Measurements from ENCODE around the gene COL28A1. TPM values are rescaled to one million over a fixed set of nuclear protein-coding genes. Genes with fewer than 3 reads are reported as not detected.
"Not testable (repeated sequence)": the region's sequence is repeated elsewhere in the genome, so short reads cannot be mapped to it uniquely, and the experiment has no call there.

Gene COL28A1
- total RNA-seq, 1 experiment from 2014 or later: not detected

DNA sequence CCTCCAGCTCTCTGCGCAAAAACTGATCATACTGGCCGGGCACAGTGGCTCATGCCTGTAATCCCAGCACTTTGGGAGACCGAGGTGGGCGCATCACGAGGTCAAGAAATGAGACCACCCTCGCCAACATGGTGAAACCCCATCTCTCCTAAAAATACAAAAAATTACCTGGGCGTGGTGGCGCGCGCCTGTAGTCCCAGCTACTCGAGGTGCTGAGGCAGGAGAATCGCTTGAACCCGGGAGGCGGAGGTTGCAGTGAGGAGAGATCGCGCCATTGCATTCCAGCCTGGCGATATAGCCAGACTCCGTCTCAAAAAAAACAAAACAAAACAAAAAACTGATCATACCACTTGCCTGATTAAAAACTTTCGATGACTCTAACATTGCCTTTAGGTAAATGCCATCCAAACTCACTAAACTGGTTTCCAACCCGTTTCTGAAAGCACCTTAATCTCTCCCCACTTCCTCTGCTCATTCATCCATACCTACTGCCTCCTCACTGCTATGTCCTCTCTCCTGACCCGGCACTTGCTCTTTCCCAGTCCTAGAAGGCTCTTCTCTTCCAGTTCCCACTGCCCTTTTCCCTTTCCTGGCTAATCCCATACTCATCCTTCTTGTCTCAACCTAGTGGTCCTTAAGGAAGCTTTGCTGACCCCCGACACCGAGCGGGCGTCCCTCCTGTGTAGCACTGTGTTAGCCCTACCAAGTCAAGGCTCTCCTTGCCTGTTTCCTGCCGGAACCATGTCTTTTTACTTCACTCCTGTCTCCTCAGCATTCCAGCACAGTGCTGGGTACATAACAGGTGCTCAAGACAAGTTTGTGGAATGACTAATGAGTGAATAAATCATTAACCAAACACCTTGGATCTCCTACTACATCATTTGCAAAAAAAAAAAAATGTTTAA lies 30.3 kb upstream of the COL28A1 start:
- Histone ChIP-seq H3K79me2 (ENCODE audit: low read length) (peaks cover 39% of the 10 kb centered on the region), H3K36me3 (ENCODE audit: insufficient read depth, low read length) (peaks cover 16% of the 10 kb centered on the region; the same call in 1 of the 2 replicates), H2AFZ (ENCODE audit: low read length) (peak overlapping the region; percentile 85), H3K4me3 (ENCODE audit: low read length) (peak overlapping the region; percentile 88), H4K20me1 (ENCODE audit: insufficient read depth, low read depth, low read length) (no peaks in the 10 kb centered on the region), H3K27ac (ENCODE audit: low read length) (no peak overlapping the region), H3K9me3 (ENCODE audit: low read length) (no peaks in the 10 kb centered on the region), H3K4me2 (ENCODE audit: low read depth, low read length, poor library complexity, severe bottlenecking) (peak overlapping the region; percentile 84), H3K9ac (ENCODE audit: low read length) (peak overlapping the region; percentile 91), H3K27me3 (ENCODE audit: low read length) (no peaks in the 10 kb centered on the region), H3K9me2 (replicated peaks; ENCODE audit: insufficient read depth, low read length) (no peaks in the 10 kb centered on the region), H3K4me1 (ENCODE audit: low read length) (peaks cover 28% of the 10 kb centered on the region)
- DNase-seq: no peak

DNA sequence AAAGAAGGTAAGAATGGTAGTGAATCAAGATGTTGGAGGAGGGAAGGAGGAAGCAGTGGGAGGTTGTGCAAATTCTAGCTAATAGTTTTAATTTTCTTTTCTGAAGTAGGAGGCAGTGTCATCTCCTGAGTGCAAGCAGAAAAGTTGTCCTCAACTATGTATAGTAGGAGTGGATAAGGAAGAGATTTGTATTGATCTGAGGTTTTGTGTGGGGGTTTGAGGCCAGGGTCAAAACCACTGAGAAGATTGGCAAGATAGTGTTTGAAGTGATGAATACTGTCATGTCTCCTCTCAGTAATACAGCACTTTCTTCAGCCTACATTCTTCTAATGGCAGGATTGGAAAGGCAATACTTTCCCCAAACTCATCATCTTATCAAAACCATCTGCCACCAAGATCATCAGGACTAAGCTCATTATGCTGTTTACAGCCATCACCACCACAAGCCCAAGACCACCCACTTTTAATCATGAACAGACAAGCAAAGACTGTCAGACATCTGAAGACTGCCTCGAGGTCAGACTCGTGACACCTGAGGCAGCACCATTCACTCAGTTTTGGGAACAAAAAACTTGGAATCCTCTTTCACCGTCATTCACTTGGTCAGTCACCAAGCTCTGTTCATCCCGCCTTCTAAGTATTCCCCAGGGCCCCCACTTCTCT lies 29.5 kb upstream of the COL28A1 start:
- H3K79me2 ChIP-seq (ENCODE audit: low read length): peaks cover 30% of the 10 kb centered on the region
- no peaks in the 10 kb centered on the region for H4K20me1 ChIP-seq (ENCODE audit: insufficient read depth, low read depth, low read length)
- no peak overlapping the region for H2AFZ ChIP-seq (ENCODE audit: low read length)
- no peaks in the 10 kb centered on the region for H3K27me3 ChIP-seq (ENCODE audit: low read length)
- no peak overlapping the region for H3K9ac ChIP-seq (ENCODE audit: low read length)
- DNase-seq: no peak
- H3K9me3 ChIP-seq (ENCODE audit: low read length): no peaks in the 10 kb centered on the region
- no peak overlapping the region for H3K4me2 ChIP-seq (ENCODE audit: low read depth, low read length, poor library complexity, severe bottlenecking)
- peaks cover 8% of the 10 kb centered on the region; the same call in 1 of the 2 replicates for H3K36me3 ChIP-seq (ENCODE audit: insufficient read depth, low read length)
- peaks cover 27% of the 10 kb centered on the region for H3K4me1 ChIP-seq (ENCODE audit: low read length)
- no peak overlapping the region for H3K27ac ChIP-seq (ENCODE audit: low read length)
- H3K9me2 ChIP-seq (replicated peaks; ENCODE audit: insufficient read depth, low read length): no peaks in the 10 kb centered on the region
- no peak overlapping the region for H3K4me3 ChIP-seq (ENCODE audit: low read length)

DNA sequence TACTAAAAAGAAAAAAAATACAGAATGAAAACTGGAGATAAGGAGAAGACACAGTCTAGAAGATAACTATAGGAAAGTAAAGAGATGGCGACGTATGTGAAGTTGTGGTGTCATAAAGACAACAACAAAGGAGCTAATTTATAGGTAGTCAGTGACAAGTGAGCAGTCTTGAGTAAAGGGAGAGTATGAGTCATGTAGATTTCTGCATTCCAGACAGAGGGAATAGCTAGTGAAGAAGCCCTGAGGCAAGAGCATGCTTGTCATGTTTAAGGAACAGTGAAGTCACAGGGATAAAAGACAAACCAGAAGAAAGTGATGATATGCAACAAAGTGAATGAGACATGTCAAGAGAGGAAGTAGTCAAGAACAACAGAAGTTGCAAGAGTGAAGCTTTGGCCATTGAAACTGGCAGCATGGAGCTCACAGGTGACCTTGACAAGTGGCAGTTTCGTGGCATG lies 28.7 kb upstream of the COL28A1 start:
- no peak overlapping the region for H3K9ac ChIP-seq (ENCODE audit: low read length)
- no peaks in the 10 kb centered on the region for H3K9me2 ChIP-seq (replicated peaks; ENCODE audit: insufficient read depth, low read length)
- H3K79me2 ChIP-seq (ENCODE audit: low read length): peaks cover 23% of the 10 kb centered on the region
- peaks cover 19% of the 10 kb centered on the region for H3K4me1 ChIP-seq (ENCODE audit: low read length)
- H3K9me3 ChIP-seq (ENCODE audit: low read length): no peaks in the 10 kb centered on the region
- no peaks in the 10 kb centered on the region for H3K27me3 ChIP-seq (ENCODE audit: low read length)
- no peak for DNase-seq
- H3K36me3 ChIP-seq (ENCODE audit: insufficient read depth, low read length): peaks cover 2% of the 10 kb centered on the region; the same call in 1 of the 2 replicates
- no peaks in the 10 kb centered on the region for H4K20me1 ChIP-seq (ENCODE audit: insufficient read depth, low read depth, low read length)
- no peak overlapping the region for H2AFZ ChIP-seq (ENCODE audit: low read length)
- H3K4me2 ChIP-seq (ENCODE audit: low read depth, low read length, poor library complexity, severe bottlenecking): no peak overlapping the region
- H3K4me3 ChIP-seq (ENCODE audit: low read length): no peak overlapping the region
- no peak overlapping the region for H3K27ac ChIP-seq (ENCODE audit: low read length)

DNA sequence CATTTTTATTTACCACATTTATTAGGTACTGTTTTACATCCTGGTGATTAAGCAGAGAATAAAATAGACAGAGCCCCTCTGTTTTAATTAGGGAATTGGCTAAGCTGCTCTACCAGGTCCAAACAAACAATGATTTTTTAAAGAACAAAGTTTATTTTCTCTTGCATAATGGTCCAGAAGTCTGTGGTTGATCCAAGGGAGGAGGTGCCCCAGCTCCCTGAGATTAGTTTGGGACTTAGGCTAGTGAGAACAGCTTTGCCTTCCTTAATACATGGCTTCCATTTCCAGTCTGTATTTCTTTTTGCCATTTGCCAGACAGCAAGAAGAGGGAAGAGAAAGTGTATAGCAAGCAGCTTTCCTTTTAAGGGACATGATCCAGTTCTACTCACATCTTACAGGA lies 28.1 kb upstream of the COL28A1 start:
- no peak for DNase-seq
- Histone ChIP-seq H3K4me3 (ENCODE audit: low read length) (no peak overlapping the region), H2AFZ (ENCODE audit: low read length) (no peak overlapping the region), H3K36me3 (ENCODE audit: insufficient read depth, low read length) (no peaks in the 10 kb centered on the region), H3K9ac (ENCODE audit: low read length) (no peak overlapping the region), H4K20me1 (ENCODE audit: insufficient read depth, low read depth, low read length) (no peaks in the 10 kb centered on the region), H3K4me2 (ENCODE audit: low read depth, low read length, poor library complexity, severe bottlenecking) (no peak overlapping the region), H3K79me2 (ENCODE audit: low read length) (peaks cover 17% of the 10 kb centered on the region), H3K9me3 (ENCODE audit: low read length) (no peaks in the 10 kb centered on the region), H3K27ac (ENCODE audit: low read length) (no peak overlapping the region), H3K9me2 (replicated peaks; ENCODE audit: insufficient read depth, low read length) (no peaks in the 10 kb centered on the region), H3K4me1 (ENCODE audit: low read length) (peaks cover 13% of the 10 kb centered on the region), H3K27me3 (ENCODE audit: low read length) (no peaks in the 10 kb centered on the region)

DNA sequence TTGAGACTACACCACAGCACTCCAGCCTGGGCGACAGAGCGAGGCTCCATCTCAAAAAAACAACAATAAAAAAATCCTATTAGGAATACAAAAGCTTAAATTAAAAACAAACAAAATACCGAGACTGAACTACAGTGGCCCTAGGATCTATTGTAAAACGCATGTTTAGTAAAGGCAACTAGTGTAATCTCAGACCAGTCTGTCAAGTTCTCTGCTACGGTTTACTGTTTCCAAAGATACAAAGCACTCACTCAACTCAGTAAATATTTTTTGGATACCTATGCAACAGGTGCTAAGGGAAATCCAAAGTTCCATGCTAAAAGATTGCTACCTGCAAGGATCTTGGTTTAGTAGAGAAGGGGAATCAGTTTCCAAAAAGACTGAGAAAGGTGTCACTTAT lies 27.6 kb upstream of the COL28A1 start:
- H3K4me1 ChIP-seq (ENCODE audit: low read length): peaks cover 8% of the 10 kb centered on the region
- H3K9ac ChIP-seq (ENCODE audit: low read length): no peak overlapping the region
- no peaks in the 10 kb centered on the region for H3K36me3 ChIP-seq (ENCODE audit: insufficient read depth, low read length)
- no peaks in the 10 kb centered on the region for H3K9me2 ChIP-seq (replicated peaks; ENCODE audit: insufficient read depth, low read length)
- no peak for DNase-seq
- no peak overlapping the region for H3K27ac ChIP-seq (ENCODE audit: low read length)
- no peaks in the 10 kb centered on the region for H4K20me1 ChIP-seq (ENCODE audit: insufficient read depth, low read depth, low read length)
- no peak overlapping the region for H2AFZ ChIP-seq (ENCODE audit: low read length)
- H3K27me3 ChIP-seq (ENCODE audit: low read length): no peaks in the 10 kb centered on the region
- H3K9me3 ChIP-seq (ENCODE audit: low read length): no peaks in the 10 kb centered on the region
- H3K4me3 ChIP-seq (ENCODE audit: low read length): no peak overlapping the region
- peaks cover 12% of the 10 kb centered on the region for H3K79me2 ChIP-seq (ENCODE audit: low read length)
- H3K4me2 ChIP-seq (ENCODE audit: low read depth, low read length, poor library complexity, severe bottlenecking): no peak overlapping the region

DNA sequence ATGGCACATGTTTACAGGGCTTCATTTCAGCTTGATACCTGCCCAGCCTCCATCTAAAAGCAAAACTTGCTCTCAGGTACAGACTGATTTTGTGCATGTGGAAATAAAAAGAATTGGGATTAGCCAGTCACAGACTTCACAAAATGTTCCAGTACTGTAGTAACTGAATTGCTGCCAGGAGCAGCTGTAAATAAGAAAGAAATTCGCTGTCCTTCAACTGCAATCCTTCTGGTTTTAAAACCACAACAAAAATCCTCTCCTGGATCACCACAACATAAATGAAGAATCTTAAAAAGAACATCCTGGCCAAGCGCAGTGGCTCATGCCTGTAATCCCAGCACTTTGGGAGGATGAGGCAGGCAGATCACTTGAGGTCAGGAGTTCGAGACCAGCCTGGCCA lies 27.1 kb upstream of the COL28A1 start:
- Histone ChIP-seq H3K27ac (ENCODE audit: low read length) (no peak overlapping the region), H3K27me3 (ENCODE audit: low read length) (no peaks in the 10 kb centered on the region), H3K36me3 (ENCODE audit: insufficient read depth, low read length) (no peaks in the 10 kb centered on the region), H3K4me1 (ENCODE audit: low read length) (peaks cover 5% of the 10 kb centered on the region), H2AFZ (ENCODE audit: low read length) (no peak overlapping the region), H3K9me2 (replicated peaks; ENCODE audit: insufficient read depth, low read length) (no peaks in the 10 kb centered on the region), H3K9ac (ENCODE audit: low read length) (no peak overlapping the region), H3K9me3 (ENCODE audit: low read length) (no peaks in the 10 kb centered on the region), H3K4me2 (ENCODE audit: low read depth, low read length, poor library complexity, severe bottlenecking) (no peak overlapping the region), H4K20me1 (ENCODE audit: insufficient read depth, low read depth, low read length) (no peaks in the 10 kb centered on the region), H3K79me2 (ENCODE audit: low read length) (peaks cover 6% of the 10 kb centered on the region), H3K4me3 (ENCODE audit: low read length) (no peak overlapping the region)
- DNase-seq: no peak

DNA sequence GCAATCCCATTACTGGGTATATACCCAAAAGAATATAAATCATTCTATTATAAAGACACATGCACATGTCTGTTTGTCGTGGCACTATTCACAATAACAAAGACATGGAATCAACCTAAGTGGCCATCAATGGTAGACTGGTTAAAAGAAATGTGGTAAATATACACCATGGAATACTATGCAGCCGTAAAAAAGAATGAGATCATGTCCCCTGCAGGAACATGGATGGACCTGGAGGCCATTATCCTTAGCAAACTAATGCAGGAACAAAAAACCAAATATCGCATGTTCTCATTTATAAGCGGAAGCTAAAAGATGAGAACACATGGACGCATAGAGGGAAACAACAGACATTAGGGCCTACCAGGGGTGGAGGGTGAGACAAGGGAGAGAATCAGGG lies 25.9 kb upstream of the COL28A1 start:
- H3K79me2 ChIP-seq (ENCODE audit: low read length); H3K27me3 ChIP-seq (ENCODE audit: low read length); H3K9me2 ChIP-seq (replicated peaks; ENCODE audit: insufficient read depth, low read length); H3K9ac ChIP-seq (ENCODE audit: low read length); H4K20me1 ChIP-seq (ENCODE audit: insufficient read depth, low read depth, low read length); H3K4me3 ChIP-seq (ENCODE audit: low read length); H3K9me3 ChIP-seq (ENCODE audit: low read length); H2AFZ ChIP-seq (ENCODE audit: low read length); H3K4me1 ChIP-seq (ENCODE audit: low read length); H3K36me3 ChIP-seq (ENCODE audit: insufficient read depth, low read length); H3K4me2 ChIP-seq (ENCODE audit: low read depth, low read length, poor library complexity, severe bottlenecking); H3K27ac ChIP-seq (ENCODE audit: low read length); DNase-seq: not testable (repeated sequence)

DNA sequence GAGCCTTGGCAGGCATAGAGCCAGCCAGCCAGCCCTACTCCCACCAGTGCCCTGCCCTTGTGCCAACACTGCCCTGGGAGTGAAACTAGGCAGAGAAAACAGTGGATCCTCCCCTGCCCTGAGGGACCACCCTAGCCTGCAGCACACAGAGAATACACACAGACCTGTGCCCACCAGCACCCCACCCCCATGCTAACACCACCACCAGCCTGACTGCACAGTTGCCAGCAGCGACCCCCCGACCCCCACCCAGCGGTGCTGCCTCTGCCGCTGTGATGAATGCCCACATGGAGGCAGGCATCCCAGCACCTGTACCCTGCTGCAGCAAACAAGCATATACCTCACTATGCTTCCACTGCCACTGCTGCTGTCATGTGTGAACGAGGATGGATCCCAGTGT lies 21.6 kb upstream of the COL28A1 start:
- no peak for DNase-seq
- H3K79me2 ChIP-seq (ENCODE audit: low read length): no peaks in the 10 kb centered on the region
- no peaks in the 10 kb centered on the region for H3K9me3 ChIP-seq (ENCODE audit: low read length)
- no peak overlapping the region for H3K4me2 ChIP-seq (ENCODE audit: low read depth, low read length, poor library complexity, severe bottlenecking)
- no peaks in the 10 kb centered on the region for H3K27me3 ChIP-seq (ENCODE audit: low read length)
- no peaks in the 10 kb centered on the region for H3K4me1 ChIP-seq (ENCODE audit: low read length)
- H3K27ac ChIP-seq (ENCODE audit: low read length): no peak overlapping the region
- H2AFZ ChIP-seq (ENCODE audit: low read length): no peak overlapping the region
- H3K9me2 ChIP-seq (replicated peaks; ENCODE audit: insufficient read depth, low read length): no peaks in the 10 kb centered on the region
- H3K9ac ChIP-seq (ENCODE audit: low read length): no peak overlapping the region
- no peaks in the 10 kb centered on the region for H3K36me3 ChIP-seq (ENCODE audit: insufficient read depth, low read length)
- H4K20me1 ChIP-seq (ENCODE audit: insufficient read depth, low read depth, low read length): no peaks in the 10 kb centered on the region
- no peak overlapping the region for H3K4me3 ChIP-seq (ENCODE audit: low read length)

Measured in Karpas-422 (cell line).